Stimulated activated CD8-positive, alpha-beta memory T cell treated with anti-CD3 and anti-CD28 coated beads, Interleukin-4, amount 100 ng/mL, for 48 hours (primary cell): ENCODE results near the gene LEMD2.

ENCODE experiments used
- DNase-seq: peaks from one replicate; pipeline ENCODE4 v3.0.0-alpha.2; 2020

The LEMD2 gene

DNA sequence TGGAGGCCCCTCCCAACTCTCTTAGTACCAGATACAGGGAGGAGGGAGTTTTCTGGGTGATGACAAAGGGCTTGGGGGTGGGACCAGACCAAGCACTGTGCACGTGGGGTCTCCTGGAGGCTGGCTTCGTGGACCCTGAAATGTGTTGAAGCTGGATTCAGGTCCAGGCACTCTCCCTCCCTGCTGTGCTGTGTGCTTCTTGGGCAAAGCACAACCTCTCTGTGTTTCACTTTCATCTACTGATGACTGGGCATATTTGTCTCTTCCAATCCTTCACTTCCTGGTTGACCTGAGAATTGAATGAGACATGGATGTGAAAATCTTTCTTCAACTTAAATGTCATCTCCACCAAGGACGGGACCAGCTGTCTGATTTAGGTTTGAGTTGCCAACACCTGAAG lies 29.4 kb upstream of the LEMD2 start:
- no peak for DNase-seq

DNA sequence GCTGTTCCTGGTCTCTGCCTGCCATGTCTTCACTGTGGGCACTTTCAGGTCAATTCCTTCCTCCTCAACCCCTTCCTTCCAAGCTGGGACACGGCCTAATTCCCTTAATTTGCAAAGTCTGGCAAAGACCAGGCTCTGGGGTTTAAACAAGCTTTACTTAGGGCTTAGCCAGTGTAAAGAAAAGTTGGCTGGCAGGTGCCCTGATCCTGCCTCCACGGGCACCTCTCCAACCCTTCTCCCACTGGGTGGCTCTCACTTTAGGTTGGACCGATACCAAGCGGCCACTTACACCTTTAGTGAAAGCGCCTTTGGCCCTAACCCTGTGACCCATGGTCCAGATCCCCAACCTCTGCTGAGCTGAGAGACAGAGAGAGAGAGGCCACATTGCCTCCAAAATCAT lies 28.6 kb upstream of the LEMD2 start:
- no peak for DNase-seq

DNA sequence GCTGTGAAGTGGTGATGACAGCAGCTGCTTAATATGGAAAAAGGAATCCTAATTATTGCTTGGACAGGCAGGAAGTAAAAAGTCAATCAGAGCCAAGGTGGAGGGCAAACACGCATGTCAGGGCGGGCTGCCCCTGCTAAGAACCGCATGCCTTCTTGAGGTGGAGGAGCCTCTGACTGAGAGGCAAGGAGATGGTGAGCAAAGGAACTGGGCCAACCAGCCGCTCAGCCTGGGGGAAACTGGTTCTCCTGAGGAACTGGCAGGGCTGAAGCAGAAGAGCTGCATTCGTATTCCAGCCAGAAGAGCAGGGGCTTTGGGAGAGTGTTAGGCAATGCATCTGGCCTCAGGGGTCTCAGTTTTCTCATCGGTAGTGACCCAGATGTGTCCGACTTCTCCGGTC lies 28.0 kb upstream of the LEMD2 start:
- DNase-seq: no peak

DNA sequence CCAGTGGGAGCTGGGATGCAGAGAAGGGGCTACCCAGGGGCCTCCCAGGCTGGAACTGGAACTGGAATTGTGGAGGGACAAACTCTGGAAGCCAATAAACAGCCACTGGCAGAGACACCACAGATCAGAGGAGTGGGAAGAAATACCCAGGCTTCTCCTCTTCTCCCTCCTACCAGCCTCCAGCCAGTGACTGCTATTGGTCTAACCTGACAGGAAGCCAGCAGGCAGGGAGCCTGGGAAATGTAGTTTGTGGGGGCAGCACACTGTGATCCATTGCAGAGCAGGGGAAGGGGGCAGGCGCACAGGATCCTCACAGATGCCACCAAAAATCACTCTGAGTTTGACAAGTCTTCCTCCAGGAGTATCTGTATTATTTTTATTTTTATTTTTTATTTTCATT lies 26.9 kb upstream of the LEMD2 start:
- peak; percentile 33 for DNase-seq

DNA sequence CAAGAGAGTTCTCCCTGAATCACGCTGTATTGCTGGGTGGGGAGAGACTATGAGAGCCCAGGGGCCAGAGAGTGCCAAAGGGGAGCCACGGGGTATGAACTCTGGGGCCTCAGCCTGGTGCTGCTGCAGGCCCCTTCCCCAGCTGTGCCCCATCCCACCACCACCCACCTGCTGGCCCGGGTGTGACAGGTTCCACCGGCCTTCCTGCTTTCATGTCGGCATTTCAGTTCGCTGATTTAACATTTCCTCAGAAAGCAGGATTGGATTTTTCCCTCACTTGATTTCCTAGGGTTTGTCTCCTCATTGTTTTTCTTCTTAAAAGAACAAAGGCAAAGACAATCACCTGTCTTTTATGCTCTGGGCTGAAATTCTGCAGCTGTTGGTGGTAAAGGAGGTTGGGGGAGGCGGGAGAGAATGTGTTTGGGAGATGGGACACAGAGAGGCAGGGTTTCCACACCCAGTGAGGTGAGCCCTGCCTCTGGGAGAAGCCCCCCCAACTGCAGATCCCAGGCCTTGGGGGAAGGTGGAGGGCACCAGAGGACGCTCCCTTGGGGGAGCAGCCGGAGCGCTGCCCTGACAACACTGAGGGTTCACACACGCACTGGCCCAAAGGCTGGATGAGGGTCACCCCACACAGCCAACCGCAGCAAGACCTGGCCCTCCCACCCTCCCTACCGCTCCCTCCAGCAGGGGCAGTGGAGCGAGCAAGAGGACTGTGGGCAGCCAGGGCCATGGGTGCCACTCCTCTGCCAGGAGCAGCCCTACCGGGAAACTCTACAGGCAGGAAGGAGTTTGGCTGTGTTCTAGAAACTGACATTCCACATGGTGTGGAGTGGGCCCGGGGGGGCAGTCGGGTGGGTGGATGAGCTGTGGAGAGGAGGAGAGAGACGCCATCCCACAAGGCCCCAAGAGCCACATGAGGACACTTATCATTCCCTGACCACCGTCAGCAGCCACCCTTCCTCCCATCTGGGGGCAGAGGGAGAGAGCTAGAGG lies 25.4 kb upstream of the LEMD2 start:
- no peak for DNase-seq

DNA sequence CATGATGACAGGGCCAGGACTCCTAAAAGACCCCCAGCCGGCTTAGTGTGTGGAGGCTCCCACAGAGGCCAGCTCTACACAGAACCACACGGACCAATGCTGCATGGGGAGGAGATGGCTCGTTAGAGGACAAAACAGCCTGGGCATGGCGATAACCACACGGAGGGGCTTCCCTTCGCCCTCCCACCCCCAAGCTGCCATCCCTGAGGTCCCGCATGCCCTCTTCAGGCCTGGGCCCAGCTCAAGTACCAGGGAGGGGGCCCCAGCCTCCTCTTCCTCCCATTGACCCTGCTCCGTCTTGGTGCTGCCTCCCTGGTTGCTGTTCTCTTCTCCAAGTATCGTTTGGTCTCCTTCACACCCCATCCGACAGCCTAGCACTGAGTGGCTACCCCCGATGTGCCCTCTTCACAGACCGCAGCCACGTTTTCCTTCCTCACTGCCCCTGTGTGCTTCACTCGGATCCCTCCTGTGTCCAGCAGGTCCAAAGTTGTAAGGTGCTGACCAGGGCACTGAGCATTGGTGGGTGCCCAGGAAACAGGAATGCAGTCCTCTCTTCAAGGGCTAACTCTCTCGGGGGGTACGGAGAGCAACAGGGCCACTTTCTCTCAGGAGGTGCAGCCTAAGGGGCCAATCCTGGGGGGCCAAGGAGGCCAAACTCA lies 24.4 kb upstream of the LEMD2 start:
- DNase-seq: no peak

DNA sequence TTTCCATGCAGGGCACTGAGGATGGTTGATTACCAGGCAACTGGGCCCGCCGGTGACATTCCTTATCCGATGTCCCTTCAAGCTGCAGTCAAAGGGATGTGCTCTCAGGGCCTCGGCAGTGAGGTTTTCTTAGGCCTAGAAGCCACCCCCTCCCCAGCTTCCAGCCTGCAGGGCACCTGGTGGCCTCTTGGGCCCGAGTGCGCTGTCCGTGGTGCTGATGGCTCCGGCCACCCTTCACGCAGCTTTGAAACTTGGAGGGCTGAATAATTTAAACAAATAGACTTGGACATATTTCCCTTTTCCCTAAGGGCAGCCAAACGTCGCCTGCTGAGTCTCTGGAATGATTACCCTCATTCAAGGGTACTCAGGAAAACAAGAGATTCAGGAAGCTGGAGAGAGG lies 23.7 kb upstream of the LEMD2 start:
- peak; percentile 62 for DNase-seq

DNA sequence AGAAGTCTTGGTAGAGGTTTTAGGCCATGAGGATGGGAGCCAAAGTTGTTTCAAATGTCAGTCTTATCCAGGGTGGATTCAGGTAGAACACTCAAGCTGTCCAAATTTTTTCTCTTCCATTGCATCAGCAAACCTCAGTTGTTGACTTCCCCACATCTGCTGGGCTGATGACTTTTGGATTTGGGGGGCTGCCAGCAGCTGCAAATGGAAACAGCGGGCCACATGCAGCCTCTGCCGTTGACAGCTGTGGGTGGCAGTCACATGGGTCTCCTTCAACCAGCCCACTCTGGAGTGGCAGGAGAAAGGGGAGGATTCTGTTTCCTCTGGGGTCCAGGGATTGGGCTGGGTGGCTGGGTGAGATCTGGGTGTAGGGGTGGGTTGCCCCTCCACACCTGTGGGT lies 20.7 kb upstream of the LEMD2 start:
- no peak for DNase-seq

DNA sequence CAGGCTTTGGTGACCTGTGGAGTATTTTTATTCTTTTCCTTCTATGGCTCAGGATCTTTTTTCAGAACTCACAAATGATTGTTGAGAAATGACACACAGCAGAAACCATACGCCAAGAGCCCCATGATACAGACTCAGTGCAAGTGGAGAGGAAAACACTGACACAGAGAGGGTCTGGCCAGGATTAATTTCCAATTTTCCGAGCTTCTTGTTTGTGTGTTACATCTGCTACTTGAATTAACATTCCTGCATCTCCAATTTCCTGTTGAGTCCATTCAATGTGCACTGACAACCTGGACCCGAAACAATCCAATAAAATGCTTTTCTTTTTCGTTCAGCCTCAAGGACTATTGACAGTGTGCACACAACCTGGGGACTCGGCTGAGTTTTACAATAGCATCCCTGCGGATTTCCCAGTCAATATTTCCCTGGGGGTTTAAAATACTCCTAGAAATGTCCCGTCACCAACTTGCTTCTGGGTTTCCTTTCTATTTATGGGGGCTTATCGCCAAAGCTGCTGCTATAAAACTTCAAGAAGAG lies 19.8 kb upstream of the LEMD2 start:
- DNase-seq: no peak

DNA sequence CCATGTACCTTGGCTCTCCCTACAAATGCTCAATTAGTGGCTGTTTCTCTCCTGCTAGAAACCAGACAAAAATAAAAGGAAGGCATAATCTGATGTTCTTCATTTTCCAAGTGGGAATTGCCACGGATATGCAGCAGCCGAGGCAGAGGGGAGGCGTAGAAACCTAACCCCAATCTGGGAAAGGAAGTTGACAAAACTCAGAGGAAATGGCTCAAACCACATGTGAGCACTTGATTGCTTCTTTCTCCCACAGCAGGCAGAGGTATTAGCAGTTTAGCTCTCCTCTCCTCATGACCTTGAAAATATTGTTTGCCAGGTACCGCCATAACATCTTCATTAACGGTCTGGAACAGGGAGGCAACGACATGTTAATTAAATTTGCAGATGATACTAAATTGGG lies 18.7 kb upstream of the LEMD2 start:
- DNase-seq: no peak

DNA sequence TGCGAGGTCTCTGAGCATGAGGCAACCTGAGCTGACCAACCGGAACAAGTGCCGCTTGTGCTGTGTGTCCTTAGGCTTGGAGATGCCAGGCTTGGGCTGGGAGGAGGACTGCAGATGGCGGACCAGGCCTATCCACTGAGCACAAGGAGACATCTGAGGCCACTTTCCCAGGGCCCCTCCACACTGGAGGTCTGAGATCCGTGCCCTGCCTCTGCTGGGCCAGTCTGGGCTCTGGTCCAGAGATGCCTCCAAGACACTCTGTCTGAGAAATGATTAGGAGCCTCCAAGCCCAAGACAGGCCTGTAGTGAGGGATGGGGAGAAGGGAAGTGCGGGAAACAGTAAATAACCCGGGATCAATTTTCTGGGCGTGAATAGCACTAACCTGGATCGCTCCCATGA lies 17.9 kb upstream of the LEMD2 start:
- no peak for DNase-seq

DNA sequence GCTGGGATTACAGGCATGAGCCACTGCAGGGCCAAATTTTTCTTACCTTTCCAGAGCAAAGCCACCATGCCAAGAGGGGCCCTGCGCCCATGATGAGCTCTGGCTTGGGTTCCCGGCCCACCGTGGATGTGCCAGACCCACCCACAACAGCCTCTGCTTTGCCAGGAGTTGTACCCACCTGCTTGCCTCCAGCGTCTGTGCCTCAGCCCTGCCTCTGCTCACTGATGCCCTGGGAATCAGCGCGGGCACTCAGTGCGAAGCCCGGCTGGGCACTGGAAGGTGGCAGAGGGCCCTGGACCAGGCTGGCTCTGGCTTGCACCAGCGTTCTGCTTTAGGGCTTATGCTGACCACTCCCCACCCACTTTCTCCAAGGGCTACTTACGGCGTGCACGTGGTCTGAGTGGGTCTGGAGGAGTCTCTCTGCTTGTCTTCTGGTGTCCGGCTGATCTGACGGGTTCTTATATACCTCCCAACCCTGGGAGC lies 14.7 kb upstream of the LEMD2 start, which contains the start of gene MLN:
Gene MLN, minus strand, starts transcription at position 433 of the 483 bp plus-strand sequence. CDS start 2,840 bp downstream, outside the sequence.
- no peak for DNase-seq

DNA sequence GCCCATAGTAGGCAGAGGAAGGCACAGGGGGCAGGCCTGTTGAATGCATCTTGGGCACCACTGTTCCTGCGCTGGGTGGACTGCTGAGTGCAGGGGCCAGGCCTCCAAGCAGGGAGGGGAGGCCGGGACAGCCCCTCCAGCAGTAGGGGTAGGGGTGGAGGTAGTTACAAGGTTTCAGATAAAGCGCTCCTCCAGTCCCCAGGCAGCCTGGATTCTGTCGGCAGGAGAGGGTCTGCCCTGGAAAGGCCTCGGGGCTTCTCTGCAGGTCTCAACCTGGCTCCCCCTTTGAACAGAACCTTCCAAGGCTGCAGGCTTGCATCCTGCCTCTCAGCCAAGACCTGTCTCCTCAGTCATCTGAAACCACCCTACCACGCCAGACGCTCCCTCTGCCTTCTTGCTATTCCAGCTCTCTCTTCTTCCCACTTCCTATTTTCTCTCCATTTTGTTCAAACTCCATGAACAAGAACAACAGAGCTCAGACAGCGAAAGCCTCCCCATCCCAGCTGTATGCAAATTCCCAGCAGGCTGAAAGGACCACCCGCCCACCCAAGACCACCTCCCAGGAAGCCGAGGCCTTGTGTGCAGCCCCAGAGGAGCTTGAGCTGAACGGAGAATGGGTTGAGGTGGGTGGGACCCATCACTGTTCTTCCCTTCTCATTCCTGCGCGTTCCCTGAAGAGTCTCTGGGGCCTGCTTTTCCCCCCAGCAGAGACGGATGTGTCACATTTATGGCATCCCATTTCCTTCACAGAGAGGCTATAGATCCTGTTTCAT lies 13.4 kb upstream of the LEMD2 start:
- no peak for DNase-seq

DNA sequence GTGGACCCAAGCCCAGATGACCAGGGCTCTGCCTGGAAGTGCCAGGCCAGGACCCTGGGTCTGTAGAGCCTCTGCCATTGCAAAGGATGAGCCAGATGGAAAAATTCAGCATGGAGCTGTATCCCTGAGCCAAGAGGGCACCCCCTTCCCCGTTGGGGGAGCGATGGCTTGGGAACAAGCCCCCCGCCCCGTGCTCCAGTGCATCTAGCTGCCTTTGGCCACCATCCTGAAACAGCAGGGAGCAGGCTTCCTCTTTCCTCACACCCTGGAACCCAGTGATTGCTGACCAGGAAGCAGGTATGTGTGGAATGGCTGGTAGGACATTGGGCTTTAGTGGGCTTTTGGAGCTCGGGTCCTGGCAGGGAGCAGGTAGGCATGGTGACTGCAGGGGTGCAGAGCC lies 12.7 kb upstream of the LEMD2 start:
- DNase-seq: no peak

DNA sequence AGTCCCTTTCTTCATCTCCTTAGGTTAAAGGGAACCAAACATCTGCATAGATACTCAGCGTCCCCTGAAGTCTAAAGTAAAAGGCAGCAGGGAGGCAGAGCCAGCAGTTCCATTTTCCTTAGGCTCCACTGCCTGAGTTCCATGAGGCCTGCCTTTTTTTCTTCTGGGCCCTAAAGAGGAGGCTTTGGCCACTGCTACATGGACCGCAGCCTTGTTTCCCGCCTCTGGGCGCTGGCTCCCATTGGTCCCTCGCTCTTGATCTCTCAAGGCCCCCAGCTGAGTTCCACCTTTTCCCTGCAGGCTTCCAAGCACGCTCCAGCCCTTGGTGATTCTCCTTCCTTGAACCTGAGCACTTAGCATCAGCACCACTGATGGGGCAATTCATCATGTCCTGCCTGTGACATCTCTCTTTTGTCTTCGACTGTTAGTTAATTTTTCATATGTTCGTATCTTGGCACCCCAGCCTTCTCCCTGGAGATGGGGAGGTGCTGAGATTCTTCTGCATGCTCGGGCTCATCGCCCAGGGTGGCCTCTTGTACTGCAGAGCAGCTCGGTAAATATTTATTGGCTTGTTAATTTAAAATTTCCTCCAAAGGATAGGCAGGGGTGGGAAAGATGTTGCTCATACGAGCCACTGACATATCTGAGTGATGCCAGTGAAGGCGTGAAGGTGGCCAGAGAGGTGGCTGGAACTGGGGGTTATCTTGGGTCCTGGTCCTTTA lies 11.5 kb upstream of the LEMD2 start:
- no peak for DNase-seq

DNA sequence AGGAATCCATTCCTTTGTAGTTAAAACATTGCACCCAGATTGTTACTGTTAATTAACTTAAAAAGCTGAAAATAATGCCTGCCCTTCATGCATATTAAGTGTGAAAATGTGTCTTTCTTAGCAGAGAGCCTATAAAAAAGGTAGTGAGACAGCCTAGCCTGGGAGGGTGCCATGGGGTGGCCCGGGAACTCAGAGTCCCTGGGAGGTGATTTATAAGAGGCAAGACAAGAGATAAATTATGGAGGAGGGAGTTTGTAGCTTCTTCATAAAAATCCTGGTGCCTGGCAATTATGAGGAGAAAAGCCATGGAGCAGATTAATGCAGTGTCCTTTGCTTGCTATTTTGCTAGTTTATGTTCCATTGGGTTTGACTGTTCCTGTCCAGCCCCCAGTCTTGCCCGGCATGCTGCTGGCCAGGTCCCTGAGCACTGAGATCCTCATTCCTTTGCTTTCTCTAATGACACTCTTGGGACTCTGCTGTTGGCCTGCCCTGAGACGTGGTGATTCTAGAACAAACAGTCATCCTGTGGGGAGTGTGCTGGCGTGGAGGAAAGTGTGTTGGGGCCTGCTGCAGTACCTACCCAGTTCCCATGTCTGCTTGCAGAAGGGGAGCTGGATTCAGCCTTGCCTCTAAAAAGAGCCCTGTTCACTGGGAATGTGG lies 10.7 kb upstream of the LEMD2 start:
- DNase-seq: no peak

DNA sequence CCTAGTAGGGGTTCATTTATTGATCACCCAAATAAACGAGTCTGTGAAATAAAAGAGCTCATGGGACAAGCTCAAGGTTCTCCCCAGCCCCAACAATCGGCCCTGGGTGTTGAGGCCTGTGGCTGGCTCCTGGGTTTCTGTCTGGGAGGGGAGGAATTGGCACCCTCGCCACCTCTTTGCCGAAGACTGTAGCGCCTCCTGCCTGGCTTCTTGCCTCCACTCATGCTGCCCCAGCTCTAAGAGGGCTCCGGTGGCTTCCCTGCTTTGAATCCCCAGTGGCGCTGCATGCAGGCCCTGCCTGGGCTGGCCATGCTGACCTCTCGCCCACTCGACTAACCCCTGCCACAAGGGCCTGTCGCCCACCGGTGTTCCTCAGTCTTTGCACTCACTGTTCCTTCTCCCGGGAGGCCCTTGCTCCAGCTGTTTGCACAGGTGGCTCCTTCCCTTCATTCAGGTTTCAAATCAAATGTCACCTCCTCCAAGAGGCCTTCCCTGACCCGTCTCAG lies 9.5 kb upstream of the LEMD2 start:
- DNase-seq: no peak

DNA sequence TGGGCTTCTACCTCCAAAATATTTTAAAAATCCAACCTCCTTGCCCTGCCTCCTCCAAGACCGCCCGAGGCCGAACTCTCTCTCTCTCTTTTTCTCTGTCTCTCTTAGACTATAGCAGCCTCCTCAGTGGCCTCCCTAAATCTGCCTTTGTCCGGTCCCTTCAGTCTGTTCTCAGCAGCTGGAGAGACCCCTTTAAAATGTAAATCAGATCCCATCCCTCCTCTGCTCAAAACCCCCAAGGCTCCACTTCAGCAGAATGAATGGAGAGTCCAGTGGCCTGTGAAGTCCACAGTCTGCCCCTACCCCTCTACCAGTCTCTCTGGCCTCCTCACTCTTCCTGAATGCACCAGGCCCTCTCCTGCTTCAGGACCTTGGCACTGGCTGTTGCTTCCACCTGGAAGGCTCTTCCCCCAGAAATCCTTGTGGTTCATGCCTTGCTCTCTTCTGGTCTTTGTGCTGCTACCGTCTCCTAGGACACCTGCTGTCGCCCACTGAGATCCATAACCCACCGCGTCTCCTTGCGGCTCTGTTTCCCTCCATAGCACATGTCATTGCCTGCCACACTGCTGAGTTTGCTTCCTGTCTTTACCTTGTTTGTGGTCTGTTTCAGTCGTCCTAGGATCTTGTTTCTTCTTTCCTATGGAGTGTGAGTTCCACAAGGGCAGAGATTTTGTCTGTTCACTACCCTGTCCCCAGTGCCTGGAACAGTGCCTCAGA lies 8.9 kb upstream of the LEMD2 start:
- DNase-seq: no peak

DNA sequence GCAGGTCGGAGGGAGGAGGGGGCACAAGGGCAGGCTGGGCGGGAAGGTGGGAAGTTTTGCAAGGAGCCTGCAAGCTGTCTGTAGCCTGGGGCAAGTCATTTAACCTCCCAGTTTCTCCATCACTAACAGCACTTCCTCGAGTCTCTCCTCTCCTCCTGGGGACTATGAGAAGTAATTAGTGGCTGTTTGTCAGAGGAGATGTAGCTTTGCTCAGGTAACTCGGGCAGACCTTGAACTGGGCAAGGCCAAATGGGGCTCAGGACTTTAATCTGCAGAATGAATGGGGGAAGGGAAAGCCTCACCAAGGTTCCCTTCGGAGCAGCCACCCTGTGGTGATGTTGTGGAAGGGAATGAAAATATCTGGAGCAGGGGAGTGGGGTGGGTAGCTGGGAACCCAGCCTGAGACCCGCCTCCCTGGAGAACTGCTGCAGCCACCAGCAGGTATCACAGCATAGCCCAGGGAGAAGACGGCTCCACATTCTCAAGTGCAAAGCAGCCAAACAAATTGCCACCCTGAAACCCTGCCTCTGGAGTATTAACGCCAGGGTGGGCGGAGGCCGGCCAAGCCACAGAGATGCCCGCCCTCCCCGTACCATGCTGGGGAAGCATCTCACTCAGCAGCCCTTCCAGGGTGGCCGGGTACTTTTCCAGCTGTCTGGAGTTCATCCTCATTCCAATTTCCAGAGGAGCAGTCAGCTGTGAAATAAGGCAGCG lies 6.1 kb upstream of the LEMD2 start:
- no peak for DNase-seq

DNA sequence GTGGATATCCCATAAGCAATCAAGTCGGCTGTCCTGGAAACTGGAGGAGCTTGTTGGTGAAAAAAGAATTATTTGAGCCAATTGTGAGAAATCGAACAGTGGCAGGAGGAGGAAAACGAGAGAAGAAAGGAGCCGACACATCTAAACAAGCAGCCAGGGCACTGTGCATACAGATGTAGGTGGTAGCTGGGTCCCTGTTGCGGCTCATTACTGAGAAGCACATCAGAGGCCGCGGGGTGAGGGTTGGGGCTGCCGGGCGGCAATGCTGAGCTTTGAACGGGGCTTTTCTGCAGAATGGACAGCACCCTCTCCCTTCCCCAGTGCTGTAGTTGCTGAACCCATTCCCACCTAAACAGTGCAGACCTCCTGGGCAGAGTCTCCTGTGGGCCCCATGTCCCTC lies 4.1 kb upstream of the LEMD2 start:
- no peak for DNase-seq
